Skin epidermis (tissue), 12 donors: ENCODE measurements around the gene TAGLN3.

Experiments used
- H3K27ac ChIP-seq, 21 experiments: fragments of 200-600 bp; sonication (generic) in 11 of 21; one replicate each; pipeline ENCODE4 v1.5.0; 2020; ENCODE audit warnings: mild to moderate bottlenecking in 3 of 21, inconsistent platforms in 2 of 21, moderate library complexity in 2 of 21
- H3K4me3 ChIP-seq, 7 experiments: fragments of 200-600 bp; sonication (generic) in 2 of 7; one replicate each; pipeline ENCODE4 v1.5.0; 2020; ENCODE audit warnings: inconsistent platforms in 2 of 7, mild to moderate bottlenecking in 2 of 7, moderate library complexity in 1 of 7

The TAGLN3 gene

GRCh38 chr3:111998636-111999483 lies at the start of gene TAGLN3:
TAGLN3 (plus strand) TSS chr3:111998922; CDS start chr3:111999423, 501 bp downstream.
- H3K27ac ChIP-seq = no peak within 1 kb of the TSS
- H3K4me3 ChIP-seq = peak within 1 kb of the TSS; percentile 15 to 34 (median 21)

- no peak overlapping the region for H3K4me3 ChIP-seq
- H3K27ac ChIP-seq = no peak overlapping the region
These were observed 49.0 kb upstream of the TAGLN3 start for GRCh38 chr3:111949712-111950111.

- no peak overlapping the region for H3K27ac ChIP-seq
- H3K4me3 ChIP-seq = no peak overlapping the region
These were observed 47.7 kb upstream of the TAGLN3 start for GRCh38 chr3:111951032-111951431.

GRCh38 chr3:111952086-111952485 lies 46.6 kb upstream of the TAGLN3 start:
- H3K4me3 ChIP-seq = no peak overlapping the region
- no peak overlapping the region for H3K27ac ChIP-seq

- Histone ChIP-seq H3K27ac (no peak overlapping the region), H3K4me3 (no peak overlapping the region)
These were observed 45.8 kb upstream of the TAGLN3 start for GRCh38 chr3:111952866-111953450.

GRCh38 chr3:111954228-111954990 lies 44.3 kb upstream of the TAGLN3 start:
- H3K4me3 ChIP-seq = no peak overlapping the region
- H3K27ac ChIP-seq = peak overlapping the region in 1 of 21 experiments; percentile 20

GRCh38 chr3:111955876-111956275 lies 42.8 kb upstream of the TAGLN3 start:
- no peak overlapping the region for H3K4me3 ChIP-seq
- peak overlapping the region in 2 of 21 experiments; percentile 36 to 51 for H3K27ac ChIP-seq

- no peak overlapping the region for H3K4me3 ChIP-seq
- H3K27ac ChIP-seq = peak overlapping the region in 2 of 21 experiments; percentile 36 to 51
These were observed 42.3 kb upstream of the TAGLN3 start for GRCh38 chr3:111956449-111956848.

- Histone ChIP-seq H3K4me3 (no peak overlapping the region), H3K27ac (no peak overlapping the region)
These were observed 41.6 kb upstream of the TAGLN3 start for GRCh38 chr3:111956995-111957734.

- Histone ChIP-seq H3K4me3 (no peak overlapping the region), H3K27ac (peak overlapping the region in 4 of 21 experiments; percentile 2 to 54 (median 40))
These were observed 37.1 kb upstream of the TAGLN3 start for GRCh38 chr3:111961461-111962164.

- no peak overlapping the region for H3K4me3 ChIP-seq
- peak overlapping the region in 2 of 21 experiments; percentile 48 to 53 for H3K27ac ChIP-seq
These were observed 35.3 kb upstream of the TAGLN3 start for GRCh38 chr3:111963424-111963823.

GRCh38 chr3:111965484-111965883 lies 33.2 kb upstream of the TAGLN3 start:
- no peak overlapping the region for H3K27ac ChIP-seq
- no peak overlapping the region for H3K4me3 ChIP-seq

- Histone ChIP-seq H3K4me3 (no peak overlapping the region), H3K27ac (peak overlapping the region in 7 of 21 experiments; percentile 5 to 49 (median 16))
These were observed 31.7 kb upstream of the TAGLN3 start for GRCh38 chr3:111967068-111967467.

GRCh38 chr3:111967651-111968274 lies 31.0 kb upstream of the TAGLN3 start:
- Histone ChIP-seq H3K27ac (peak overlapping the region in 6 of 21 experiments; percentile 5 to 35 (median 13)), H3K4me3 (no peak overlapping the region)

- no peak overlapping the region for H3K4me3 ChIP-seq
- peak overlapping the region in 1 of 21 experiments; percentile 10 for H3K27ac ChIP-seq
These were observed 30.2 kb upstream of the TAGLN3 start for GRCh38 chr3:111968319-111969054.

- no peak overlapping the region for H3K27ac ChIP-seq
- H3K4me3 ChIP-seq = no peak overlapping the region
These were observed 28.3 kb upstream of the TAGLN3 start for GRCh38 chr3:111970376-111970775.

- H3K4me3 ChIP-seq = no peak overlapping the region
These were observed 27.1 kb upstream of the TAGLN3 start for GRCh38 chr3:111971533-111972130.

More at GRCh38 chr3:111971533-111972130, 27.1 kb upstream of the TAGLN3 start:
- H3K27ac ChIP-seq = no peak overlapping the region
